Smooth muscle cell (in vitro differentiated cells): ENCODE measurements around the gene HAPSTR1. TPM values are rescaled to one million over a fixed set of nuclear protein-coding genes. Genes with fewer than 3 reads are reported as not detected.

Experiments
- DNase-seq: peaks from one replicate; lab custom pipeline; 2025; ENCODE audit not compliant: unreplicated experiment; lab: John Stamatoyannopoulos, UW
- H2AFZ ChIP-seq: fragments of 200-600 bp; sonication (generic); 2 replicates; pipeline ENCODE4 v1.6.0; 2016; ENCODE audit warnings: antibody characterized with exemption, low read depth, mild to moderate bottlenecking
- H3F3A ChIP-seq: fragments of 200-600 bp; sonication (generic); 2 replicates; pipeline ENCODE4 v1.6.0; 2017; ENCODE audit warnings: antibody characterized with exemption, low read depth
- H3K27ac ChIP-seq: fragments of 200-600 bp; sonication (generic); 2 replicates; pipeline ENCODE4 v1.5.1; 2016; ENCODE audit warnings: low read depth, mild to moderate bottlenecking
- H3K27me3 ChIP-seq: fragments of 200-600 bp; sonication (generic); 2 replicates; pipeline ENCODE4 v1.6.1; 2016; ENCODE audit warnings: low read depth, mild to moderate bottlenecking
- H3K36me3 ChIP-seq: fragments of 200-600 bp; sonication (generic); 2 replicates; pipeline ENCODE4 v1.5.1; 2016; ENCODE audit warnings: low read depth
- H3K4me1 ChIP-seq: fragments of 200-600 bp; sonication (generic); 2 replicates; pipeline ENCODE4 v1.5.1; 2016; ENCODE audit warnings: low read depth
- H3K4me2 ChIP-seq: fragments of 200-600 bp; sonication (generic); 2 replicates; pipeline ENCODE4 v1.6.0; 2016; ENCODE audit warnings: mild to moderate bottlenecking
- H3K4me3 ChIP-seq: fragments of 200-600 bp; sonication (generic); 2 replicates; pipeline ENCODE4 v1.5.1; 2016; ENCODE audit warnings: mild to moderate bottlenecking
- H3K79me2 ChIP-seq: fragments of 200-600 bp; sonication (generic); 2 replicates; pipeline ENCODE4 v1.6.0; 2016; ENCODE audit warnings: low read depth, mild to moderate bottlenecking
- H3K9ac ChIP-seq: fragments of 200-600 bp; sonication (generic); 2 replicates; pipeline ENCODE4 v1.6.0; 2016; ENCODE audit warnings: low read depth
- H3K9me3 ChIP-seq: fragments of 200-600 bp; sonication (generic); replicated peaks from 2 replicates; pipeline ENCODE4 v1.5.1; 2016; ENCODE audit warnings: low read depth
- H4K20me1 ChIP-seq: fragments of 200-600 bp; sonication (generic); 2 replicates; pipeline ENCODE4 v1.6.0; 2016; ENCODE audit warnings: low read depth
- WGBS: methylation state at CpG from one replicate; pipeline ENCODE4 v1.1.7; 2016; ENCODE audit warnings: low lambda C conversion rate; 5-methylcytosine and 5-hydroxymethylcytosine counted together
- polyA plus RNA-seq: library from polyadenylated mRNA; unstranded; fragments of >200 nt; fragmentation: Nextera tagmentation; extraction: Ambion mirVana; gene quantifications from 2 replicates; pipeline ENCODE4 v1.2.1, GENCODE V29; 2016
- total RNA-seq: library from RNA; depleted of rRNA; stranded (reverse); fragments of >200 nt; gene quantifications from 2 replicates; pipeline ENCODE4 v1.2.3, GENCODE V29; 2014
- TF ChIP-seq, protein P1 (sequence below): fragments of 200-600 bp; sonication (generic); IDR thresholded peaks from 2 replicates; pipeline ENCODE4 v1.5.1; 2017; ENCODE audit warnings: borderline replicate concordance, mild to moderate bottlenecking, antibody characterized with exemption; ENCODE audit not compliant: insufficient read depth, poor library complexity, severe bottlenecking

HAPSTR1 gene
- total and polyA plus RNA-seq, 2 experiments from 2014 or later: 26.7 to 77.5 TPM

DNA sequence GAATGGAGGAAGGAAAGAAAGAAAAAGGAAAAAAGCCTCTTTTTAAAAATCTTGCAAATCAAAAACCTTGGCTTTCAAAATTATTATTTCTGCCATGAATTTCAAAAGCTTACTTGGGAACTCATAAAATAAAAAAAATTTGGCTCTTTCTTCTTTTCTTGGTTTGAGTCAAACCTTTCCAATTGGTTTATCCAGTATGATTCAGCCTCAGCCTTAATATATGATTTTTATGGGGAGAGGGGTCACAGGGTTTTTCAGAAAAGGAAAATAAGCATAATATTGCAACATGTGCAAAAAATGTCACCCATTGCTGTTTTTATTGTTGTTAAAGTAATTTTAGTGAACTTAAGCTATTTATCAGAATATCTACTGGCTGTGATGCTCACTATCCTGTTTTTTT, 31.2 kb upstream of the HAPSTR1 start:
- H2AFZ ChIP-seq: no peak overlapping the region
- no peaks in the 10 kb centered on the region for H4K20me1 ChIP-seq
- H3K27ac ChIP-seq: no peak overlapping the region
- DNase-seq: no peak
- H3K9me3 ChIP-seq: no peaks in the 10 kb centered on the region
- H3K4me3 ChIP-seq: no peak overlapping the region
- TF ChIP-seq, protein P1, sequence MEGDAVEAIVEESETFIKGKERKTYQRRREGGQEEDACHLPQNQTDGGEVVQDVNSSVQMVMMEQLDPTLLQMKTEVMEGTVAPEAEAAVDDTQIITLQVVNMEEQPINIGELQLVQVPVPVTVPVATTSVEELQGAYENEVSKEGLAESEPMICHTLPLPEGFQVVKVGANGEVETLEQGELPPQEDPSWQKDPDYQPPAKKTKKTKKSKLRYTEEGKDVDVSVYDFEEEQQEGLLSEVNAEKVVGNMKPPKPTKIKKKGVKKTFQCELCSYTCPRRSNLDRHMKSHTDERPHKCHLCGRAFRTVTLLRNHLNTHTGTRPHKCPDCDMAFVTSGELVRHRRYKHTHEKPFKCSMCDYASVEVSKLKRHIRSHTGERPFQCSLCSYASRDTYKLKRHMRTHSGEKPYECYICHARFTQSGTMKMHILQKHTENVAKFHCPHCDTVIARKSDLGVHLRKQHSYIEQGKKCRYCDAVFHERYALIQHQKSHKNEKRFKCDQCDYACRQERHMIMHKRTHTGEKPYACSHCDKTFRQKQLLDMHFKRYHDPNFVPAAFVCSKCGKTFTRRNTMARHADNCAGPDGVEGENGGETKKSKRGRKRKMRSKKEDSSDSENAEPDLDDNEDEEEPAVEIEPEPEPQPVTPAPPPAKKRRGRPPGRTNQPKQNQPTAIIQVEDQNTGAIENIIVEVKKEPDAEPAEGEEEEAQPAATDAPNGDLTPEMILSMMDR: no peak
- no peak overlapping the region for H3K4me2 ChIP-seq
- H3K9ac ChIP-seq: no peak overlapping the region
- H3F3A ChIP-seq: no peaks in the 10 kb centered on the region
- no peaks in the 10 kb centered on the region for H3K36me3 ChIP-seq
- no peaks in the 10 kb centered on the region for H3K27me3 ChIP-seq
- H3K4me1 ChIP-seq: no peaks in the 10 kb centered on the region
- H3K79me2 ChIP-seq: no peaks in the 10 kb centered on the region

DNA sequence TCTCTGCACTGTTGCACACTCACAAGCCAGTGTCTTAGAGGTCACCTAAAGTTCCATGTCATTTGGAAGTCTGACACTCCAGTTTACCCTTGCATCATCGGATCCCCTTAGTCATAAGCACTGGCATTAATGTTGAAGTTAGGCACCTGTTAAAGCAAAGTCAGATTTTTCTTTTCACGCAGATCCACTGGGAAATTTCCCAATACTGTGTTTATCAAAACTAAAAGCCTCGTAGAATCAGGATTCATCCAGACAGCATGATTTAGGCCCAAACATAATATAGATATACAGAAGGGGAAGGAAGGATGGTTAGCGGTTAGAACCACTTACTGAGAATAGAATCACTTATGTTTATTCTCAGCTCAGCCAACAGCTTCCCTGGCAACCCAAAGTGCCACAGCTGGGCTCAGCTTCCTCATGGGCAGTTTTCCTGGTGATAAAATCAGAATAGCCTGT, 30.1 kb upstream of the HAPSTR1 start:
- Histone ChIP-seq H3K9ac (no peak overlapping the region), H3K36me3 (no peaks in the 10 kb centered on the region), H4K20me1 (no peaks in the 10 kb centered on the region), H3K4me1 (no peaks in the 10 kb centered on the region), H3K27ac (no peak overlapping the region), H2AFZ (no peak overlapping the region), H3K9me3 (no peaks in the 10 kb centered on the region), H3F3A (no peaks in the 10 kb centered on the region), H3K4me3 (no peak overlapping the region), H3K27me3 (no peaks in the 10 kb centered on the region), H3K79me2 (no peaks in the 10 kb centered on the region), H3K4me2 (no peak overlapping the region)
- no peak for DNase-seq
- TF ChIP-seq, protein P1: no peak
- WGBS: 85% methylated on average over 4 of the region's 4 CpGs

DNA sequence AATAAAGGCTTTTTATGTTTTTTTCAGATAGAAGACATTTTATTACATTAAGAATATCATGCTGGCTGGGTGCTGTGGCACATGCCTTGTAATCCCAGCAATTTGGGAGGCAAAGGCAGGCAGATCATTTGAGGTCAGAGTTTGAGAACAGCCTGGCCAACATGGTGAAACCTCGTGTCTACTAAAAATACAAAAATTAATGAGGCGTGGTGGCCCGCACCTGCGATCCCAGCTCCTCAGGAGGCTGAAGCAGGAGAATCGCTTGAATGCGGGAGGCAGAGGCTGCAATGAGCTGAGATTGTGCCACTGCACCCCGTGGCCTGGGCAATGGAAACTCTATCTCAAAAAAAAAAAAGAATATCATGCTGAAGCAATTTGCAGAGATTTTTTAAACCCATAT, 29.1 kb upstream of the HAPSTR1 start:
- H3K4me2 ChIP-seq: no peak overlapping the region
- H3K36me3 ChIP-seq: no peaks in the 10 kb centered on the region
- H3K9ac ChIP-seq: no peak overlapping the region
- no peaks in the 10 kb centered on the region for H3K4me1 ChIP-seq
- no peak overlapping the region for H3K4me3 ChIP-seq
- no peak for DNase-seq
- WGBS: 93% methylated on average over 7 of the region's 7 CpGs
- H2AFZ ChIP-seq: no peak overlapping the region
- no peaks in the 10 kb centered on the region for H4K20me1 ChIP-seq
- no peaks in the 10 kb centered on the region for H3K27me3 ChIP-seq
- TF ChIP-seq, protein P1: no peak
- H3K9me3 ChIP-seq: no peaks in the 10 kb centered on the region
- no peaks in the 10 kb centered on the region for H3F3A ChIP-seq
- no peaks in the 10 kb centered on the region for H3K79me2 ChIP-seq
- H3K27ac ChIP-seq: no peak overlapping the region

DNA sequence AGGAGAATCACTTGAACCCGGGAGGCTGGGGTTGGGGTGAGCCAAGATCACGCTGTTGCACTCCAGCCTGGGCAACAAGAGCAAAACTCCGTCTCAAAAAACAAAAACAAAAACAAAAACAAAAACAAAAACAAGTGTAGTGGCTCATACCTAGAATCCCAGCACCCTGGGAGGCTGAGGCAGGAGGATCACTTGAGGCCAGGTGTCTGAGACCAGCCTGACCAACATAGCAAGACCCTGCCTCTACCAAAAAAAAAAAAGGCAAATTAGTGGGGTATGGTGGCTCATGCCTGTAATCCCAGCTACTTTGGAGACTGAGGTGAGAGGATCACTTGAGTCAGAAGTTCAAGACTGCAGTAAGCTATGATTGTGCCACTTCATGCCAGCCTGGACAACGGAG, 26.4 kb upstream of the HAPSTR1 start:
- 95% methylated on average over 4 of the region's 4 CpGs for WGBS
- no peak overlapping the region for H3K4me3 ChIP-seq
- H3K27ac ChIP-seq: no peak overlapping the region
- no peaks in the 10 kb centered on the region for H3K79me2 ChIP-seq
- no peak overlapping the region for H2AFZ ChIP-seq
- H3K27me3 ChIP-seq: no peaks in the 10 kb centered on the region
- no peaks in the 10 kb centered on the region for H4K20me1 ChIP-seq
- DNase-seq: no peak
- no peaks in the 10 kb centered on the region for H3K36me3 ChIP-seq
- H3F3A ChIP-seq: no peaks in the 10 kb centered on the region
- no peaks in the 10 kb centered on the region for H3K9me3 ChIP-seq
- TF ChIP-seq, protein P1: no peak
- H3K4me2 ChIP-seq: no peak overlapping the region
- H3K9ac ChIP-seq: no peak overlapping the region
- no peaks in the 10 kb centered on the region for H3K4me1 ChIP-seq
